ENCODE data around the gene ACCS.

The ACCS gene

DNA sequence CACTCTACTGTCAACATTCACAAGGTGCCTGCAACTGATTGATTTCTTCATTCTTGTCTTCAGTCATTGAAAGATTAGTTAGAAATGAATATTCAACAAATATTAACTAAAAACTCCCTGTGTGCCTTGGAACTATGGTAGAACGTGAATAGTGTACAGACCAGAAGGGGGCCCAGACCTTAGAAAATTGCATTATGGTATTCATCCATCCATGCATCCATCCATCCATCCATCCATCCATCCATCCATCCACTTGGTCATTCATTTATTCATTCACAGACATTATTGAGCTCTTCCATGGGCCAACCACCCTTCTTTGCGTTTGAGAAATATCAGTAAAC is 28.4 kb upstream of the ACCS start:
- no peak overlapping the region for H3K4me3 ChIP-seq (replicated peaks; ENCODE audit: low read depth, low read length)
- DNase-seq (ENCODE audit: extremely low read depth, low read depth) = no peak
- TF ChIP-seq CTCF (IDR thresholded peaks at IDR 0.05; ENCODE audit: low read depth, low read length, missing control alignments) = no peak

DNA sequence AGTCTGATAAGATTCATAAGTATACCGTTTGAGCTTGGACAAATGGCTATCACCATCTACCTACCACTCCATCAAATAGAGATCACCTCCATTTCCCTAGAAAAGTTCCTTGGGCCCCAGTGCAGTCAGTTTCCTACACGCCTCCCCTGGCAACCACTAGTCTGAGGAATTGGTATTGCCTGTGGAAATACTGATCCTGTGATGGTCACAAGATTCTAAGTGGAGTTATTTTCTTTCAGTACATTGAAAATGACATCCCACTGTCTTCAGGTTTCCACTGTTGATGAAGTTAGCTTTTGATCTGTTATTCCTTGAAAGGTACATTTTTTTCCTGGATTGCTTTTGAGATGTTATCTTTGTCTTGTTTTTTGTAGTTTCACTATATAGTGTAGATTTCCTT is 22.9 kb upstream of the ACCS start:
- no peak for TF ChIP-seq CTCF (IDR thresholded peaks at IDR 0.05; ENCODE audit: low read depth, low read length, missing control alignments)
- no peak for DNase-seq (ENCODE audit: extremely low read depth, low read depth)
- H3K4me3 ChIP-seq (replicated peaks; ENCODE audit: low read depth, low read length) = no peak overlapping the region

- no peak for TF ChIP-seq CTCF (IDR thresholded peaks at IDR 0.05; ENCODE audit: low read depth, low read length, missing control alignments)
- no peak for DNase-seq (ENCODE audit: extremely low read depth, low read depth)
- H3K4me3 ChIP-seq (replicated peaks; ENCODE audit: low read depth, low read length) = no peak overlapping the region
Measured at GRCh38 chr11:44046182-44046581, 19.9 kb upstream of the ACCS start.

DNA sequence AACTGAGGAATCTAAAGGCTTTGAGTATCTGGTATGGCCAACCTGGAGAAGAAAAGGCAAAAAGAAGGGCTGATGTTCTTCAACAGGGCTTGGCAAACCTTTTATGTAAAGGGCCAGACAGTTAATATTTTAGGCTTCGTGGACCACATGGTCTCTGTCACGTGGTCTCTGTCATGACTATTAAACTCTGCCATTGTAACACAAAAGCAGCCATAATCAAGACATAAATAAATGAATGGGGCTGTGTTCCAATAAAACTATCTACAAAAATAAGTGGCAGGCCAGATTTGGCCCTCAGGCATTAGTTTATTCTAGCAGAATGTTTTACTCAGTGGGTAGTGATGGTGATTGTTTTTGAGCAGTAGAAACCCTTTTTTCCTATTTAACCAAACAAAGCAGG is 18.8 kb upstream of the ACCS start:
- TF ChIP-seq CTCF (IDR thresholded peaks at IDR 0.05; ENCODE audit: low read depth, low read length, missing control alignments) = no peak
- DNase-seq (ENCODE audit: extremely low read depth, low read depth) = no peak
- no peak overlapping the region for H3K4me3 ChIP-seq (replicated peaks; ENCODE audit: low read depth, low read length)

GRCh38 chr11:44047931-44048431 is 18.1 kb upstream of the ACCS start, which contains the start of gene ACCSL:
ACCSL (plus strand) TSS chr11:44047981; CDS start chr11:44048037, 56 bp downstream.
- no peak for TF ChIP-seq CTCF (IDR thresholded peaks at IDR 0.05; ENCODE audit: low read depth, low read length, missing control alignments)

DNA sequence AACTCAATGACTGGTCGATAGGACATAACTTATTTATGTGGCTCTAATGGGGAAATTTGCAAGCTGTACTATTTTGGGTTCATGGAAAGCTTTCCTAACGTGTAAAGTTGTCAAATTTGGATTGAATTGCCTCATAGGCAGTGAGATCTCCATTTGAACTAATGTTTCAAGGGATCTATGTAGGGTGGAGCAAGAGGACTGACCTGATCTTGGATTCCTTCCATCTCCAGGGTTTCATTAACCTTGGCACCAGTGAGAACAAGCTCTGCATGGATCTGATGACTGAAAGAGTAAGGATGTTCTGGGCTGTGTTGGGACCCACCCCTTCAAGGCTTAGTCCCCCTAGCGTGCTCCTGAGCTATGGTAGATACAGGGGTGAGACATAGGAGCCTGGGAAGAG is 16.2 kb upstream of the ACCS start:
- no peak for DNase-seq (ENCODE audit: extremely low read depth, low read depth)
- no peak for TF ChIP-seq CTCF (IDR thresholded peaks at IDR 0.05; ENCODE audit: low read depth, low read length, missing control alignments)
- H3K4me3 ChIP-seq (replicated peaks; ENCODE audit: low read depth, low read length) = no peak overlapping the region

More at GRCh38 chr11:44047931-44048431, 18.1 kb upstream of the ACCS start, which contains the start of gene ACCSL:
- H3K4me3 ChIP-seq (replicated peaks; ENCODE audit: low read depth, low read length) = no peak within 1 kb of the TSS
- DNase-seq (ENCODE audit: extremely low read depth, low read depth) = no peak

GRCh38 chr11:44051171-44051570 is 14.9 kb upstream of the ACCS start:
- H3K4me3 ChIP-seq (replicated peaks; ENCODE audit: low read depth, low read length) = no peak overlapping the region
- DNase-seq (ENCODE audit: extremely low read depth, low read depth) = no peak
- TF ChIP-seq CTCF (IDR thresholded peaks at IDR 0.05; ENCODE audit: low read depth, low read length, missing control alignments) = no peak
